Testis (tissue), 2 donors: ENCODE results near the gene ZFP57.

Experiments
- POLR2A ChIP-seq: fragments of 450-650 bp; IDR thresholded peaks from one replicate; pipeline ENCODE4 v1.6.1; 2017; ENCODE audit warnings: antibody characterized with exemption, mild to moderate bottlenecking, moderate library complexity
- TF ChIP-seq, protein P1 (sequence below), 3 experiments: fragments of 450-650 bp in 2 of 3; fragments of 200-600 bp in 1 of 3; sonication (generic) in 1 of 3; IDR thresholded peaks; one replicate each; pipeline ENCODE4 v1.5.1; 2016 to 2019; ENCODE audit warnings: antibody characterized with exemption in 3 of 3, mild to moderate bottlenecking in 2 of 3, moderate library complexity in 1 of 3

DNA sequence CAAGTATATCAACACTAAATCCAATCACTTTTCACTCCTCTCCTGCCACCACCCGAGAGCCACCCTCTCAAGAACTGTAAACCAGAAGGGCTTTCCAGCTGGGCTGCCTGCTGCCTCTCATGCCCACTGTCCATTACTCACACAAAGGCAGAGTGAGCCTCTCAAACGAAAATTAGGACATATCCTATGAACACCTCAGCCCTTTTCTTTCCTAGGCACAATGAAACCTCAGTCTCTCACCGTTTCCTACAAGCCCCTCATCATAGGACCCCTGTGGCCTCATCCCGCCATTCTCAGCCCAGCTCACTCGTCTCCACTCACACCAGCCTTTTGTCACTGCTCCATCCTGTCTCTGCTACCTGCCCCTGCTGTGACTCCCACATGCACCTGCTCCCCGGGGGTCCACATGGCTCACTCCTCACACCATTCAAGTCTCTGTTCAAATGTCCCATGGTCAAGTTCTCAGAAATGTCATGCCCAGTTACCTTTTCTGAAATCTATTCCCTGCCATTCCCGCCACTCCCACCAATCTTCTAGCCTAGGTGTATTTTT is 49.7 kb upstream of the ZFP57 start:
- TF ChIP-seq, protein P1, sequence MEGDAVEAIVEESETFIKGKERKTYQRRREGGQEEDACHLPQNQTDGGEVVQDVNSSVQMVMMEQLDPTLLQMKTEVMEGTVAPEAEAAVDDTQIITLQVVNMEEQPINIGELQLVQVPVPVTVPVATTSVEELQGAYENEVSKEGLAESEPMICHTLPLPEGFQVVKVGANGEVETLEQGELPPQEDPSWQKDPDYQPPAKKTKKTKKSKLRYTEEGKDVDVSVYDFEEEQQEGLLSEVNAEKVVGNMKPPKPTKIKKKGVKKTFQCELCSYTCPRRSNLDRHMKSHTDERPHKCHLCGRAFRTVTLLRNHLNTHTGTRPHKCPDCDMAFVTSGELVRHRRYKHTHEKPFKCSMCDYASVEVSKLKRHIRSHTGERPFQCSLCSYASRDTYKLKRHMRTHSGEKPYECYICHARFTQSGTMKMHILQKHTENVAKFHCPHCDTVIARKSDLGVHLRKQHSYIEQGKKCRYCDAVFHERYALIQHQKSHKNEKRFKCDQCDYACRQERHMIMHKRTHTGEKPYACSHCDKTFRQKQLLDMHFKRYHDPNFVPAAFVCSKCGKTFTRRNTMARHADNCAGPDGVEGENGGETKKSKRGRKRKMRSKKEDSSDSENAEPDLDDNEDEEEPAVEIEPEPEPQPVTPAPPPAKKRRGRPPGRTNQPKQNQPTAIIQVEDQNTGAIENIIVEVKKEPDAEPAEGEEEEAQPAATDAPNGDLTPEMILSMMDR (IDR thresholded peaks at IDR 0.05) = no peak
- TF ChIP-seq POLR2A = no peak
